ENCODE measurements around the gene UPK3B.
A peak's percentile ranks its signal among the peaks of the same experiment; 100 is the strongest.
"Not testable (repeated sequence)": the region's sequence is repeated elsewhere in the genome, so short reads cannot be mapped to it uniquely, and the experiment has no call there.

The UPK3B gene

GRCh38 chr7:76509931-76510877 lies at the start of gene UPK3B:
UPK3B (plus strand) TSS chr7:76510552; CDS start chr7:76510653, 101 bp downstream.
- FAIRE-seq = peak; percentile 93

- FAIRE-seq = not testable (repeated sequence)
Observed at GRCh38 chr7:76460767-76461166, 49.6 kb upstream of the UPK3B start.

GRCh38 chr7:76461464-76462101 lies 48.8 kb upstream of the UPK3B start, which contains the start of gene DTX2:
DTX2 (plus strand) TSS chr7:76461709; CDS start chr7:76480510, 18,801 bp downstream.
- FAIRE-seq = not testable (repeated sequence)

GRCh38 chr7:76462271-76462882 lies 48.0 kb upstream of the UPK3B start:
- not testable (repeated sequence) for FAIRE-seq

- FAIRE-seq = not testable (repeated sequence)
Observed at GRCh38 chr7:76464959-76465358, 45.4 kb upstream of the UPK3B start.

- not testable (repeated sequence) for FAIRE-seq
Observed at GRCh38 chr7:76465950-76466349, 44.4 kb upstream of the UPK3B start.

- FAIRE-seq = not testable (repeated sequence)
Observed at GRCh38 chr7:76467743-76468404, 42.5 kb upstream of the UPK3B start.

- FAIRE-seq = not testable (repeated sequence)
Observed at GRCh38 chr7:76471556-76472221, 38.7 kb upstream of the UPK3B start.

GRCh38 chr7:76473097-76473496 lies 37.3 kb upstream of the UPK3B start:
- not testable (repeated sequence) for FAIRE-seq

- FAIRE-seq = not testable (repeated sequence)
Observed at GRCh38 chr7:76476280-76476679, 34.1 kb upstream of the UPK3B start.

- not testable (repeated sequence) for FAIRE-seq
Observed at GRCh38 chr7:76476742-76477474, 33.4 kb upstream of the UPK3B start.

GRCh38 chr7:76479628-76480027 lies 30.7 kb upstream of the UPK3B start:
- not testable (repeated sequence) for FAIRE-seq

- not testable (repeated sequence) for FAIRE-seq
Observed at GRCh38 chr7:76480403-76481253, 29.7 kb upstream of the UPK3B start.

GRCh38 chr7:76482660-76483059 lies 27.7 kb upstream of the UPK3B start:
- not testable (repeated sequence) for FAIRE-seq

GRCh38 chr7:76483081-76483480 lies 27.3 kb upstream of the UPK3B start:
- not testable (repeated sequence) for FAIRE-seq

GRCh38 chr7:76484456-76484855 lies 25.9 kb upstream of the UPK3B start:
- FAIRE-seq = not testable (repeated sequence)

GRCh38 chr7:76485822-76486610 lies 24.3 kb upstream of the UPK3B start:
- FAIRE-seq = not testable (repeated sequence)

GRCh38 chr7:76486618-76487017 lies 23.7 kb upstream of the UPK3B start:
- FAIRE-seq = not testable (repeated sequence)

- FAIRE-seq = not testable (repeated sequence)
Observed at GRCh38 chr7:76487969-76488368, 22.4 kb upstream of the UPK3B start.

Data from G401.6 (cell line).